ENCODE data around the gene ANO2.

Gene ANO2

GRCh38 chr12:5524769-5525436 lies 420.2 kb downstream of the ANO2 start:
- DNase-seq: no peak

- no peak for DNase-seq
These were observed 420.8 kb downstream of the ANO2 start for GRCh38 chr12:5524116-5524768.

- no peak for DNase-seq
These were observed 421.5 kb downstream of the ANO2 start for GRCh38 chr12:5523396-5524115.

GRCh38 chr12:5522432-5523335 lies 422.4 kb downstream of the ANO2 start:
- no peak for DNase-seq

- no peak for DNase-seq
These were observed 423.4 kb downstream of the ANO2 start for GRCh38 chr12:5521456-5522325.

GRCh38 chr12:5520831-5521230 lies 424.2 kb downstream of the ANO2 start:
- DNase-seq: no peak

- DNase-seq: no peak
These were observed 425.0 kb downstream of the ANO2 start for GRCh38 chr12:5520037-5520436.

- no peak for DNase-seq
These were observed 426.3 kb downstream of the ANO2 start for GRCh38 chr12:5518584-5519365.

- no peak for DNase-seq
These were observed 428.5 kb downstream of the ANO2 start for GRCh38 chr12:5516371-5517241.

GRCh38 chr12:5515458-5515857 lies 429.6 kb downstream of the ANO2 start:
- DNase-seq: no peak

- DNase-seq: no peak
These were observed 430.5 kb downstream of the ANO2 start for GRCh38 chr12:5514545-5514944.

GRCh38 chr12:5514016-5514415 lies 431.0 kb downstream of the ANO2 start:
- DNase-seq: no peak

GRCh38 chr12:5513406-5513805 lies 431.7 kb downstream of the ANO2 start:
- no peak for DNase-seq

Measured in stimulated activated CD8-positive, alpha-beta memory T cell treated with anti-CD3 and anti-CD28 coated beads, Interleukin-4, amount 100 ng/mL, for 48 hours (primary cell).